GM19324 (cell line): ENCODE results near the gene EMD.
"Not testable (repeated sequence)": the region's sequence is repeated elsewhere in the genome, so short reads cannot be mapped to it uniquely, and the experiment has no call there.

ENCODE experiments used
- ATAC-seq: cut with Tn5 transposase; IDR thresholded peaks from one replicate; pipeline ENCODE4 v1.9.1; 2021; ENCODE audit warnings: mild to moderate bottlenecking, moderate library complexity; ENCODE audit not compliant: unreplicated experiment, low FRiP score

EMD gene

GRCh38 chrX:154378799-154379568, at the start of gene EMD:
Gene EMD (plus strand): TSS chrX:154379295. CDS start chrX:154379485, 190 bp downstream.
- ATAC-seq = peak; percentile 85

- ATAC-seq = no peak
Observed at GRCh38 chrX:154332561-154332960, 46.5 kb upstream of the EMD start.

- ATAC-seq = no peak
Observed at GRCh38 chrX:154333116-154333515, 46.0 kb upstream of the EMD start.

- ATAC-seq = peak; percentile 56
Observed at GRCh38 chrX:154333837-154334271, 45.2 kb upstream of the EMD start.

- no peak for ATAC-seq
Observed at GRCh38 chrX:154334496-154334895, 44.6 kb upstream of the EMD start.

- ATAC-seq = peak; percentile 84
Observed at GRCh38 chrX:154341399-154342298, 37.4 kb upstream of the EMD start.

- not testable (repeated sequence) for ATAC-seq
Observed at GRCh38 chrX:154343063-154343462, 36.0 kb upstream of the EMD start.

- ATAC-seq = not testable (repeated sequence)
Observed at GRCh38 chrX:154343620-154344019, 35.5 kb upstream of the EMD start.

- no peak for ATAC-seq
Observed at GRCh38 chrX:154348114-154348531, 31.0 kb upstream of the EMD start.

- ATAC-seq = no peak
Observed at GRCh38 chrX:154348646-154349358, 30.3 kb upstream of the EMD start.

- ATAC-seq = no peak
Observed at GRCh38 chrX:154349359-154349935, 29.6 kb upstream of the EMD start.

GRCh38 chrX:154349979-154350378, 29.1 kb upstream of the EMD start:
- ATAC-seq = no peak

GRCh38 chrX:154350429-154351182, 28.5 kb upstream of the EMD start:
- no peak for ATAC-seq

- ATAC-seq = no peak
Observed at GRCh38 chrX:154351183-154352011, 27.7 kb upstream of the EMD start.

- ATAC-seq = no peak
Observed at GRCh38 chrX:154352012-154352401, 27.1 kb upstream of the EMD start.

- ATAC-seq = no peak
Observed at GRCh38 chrX:154352466-154352865, 26.6 kb upstream of the EMD start.

- ATAC-seq = no peak
Observed at GRCh38 chrX:154353172-154353843, 25.8 kb upstream of the EMD start.

GRCh38 chrX:154354013-154354412, 25.1 kb upstream of the EMD start:
- no peak for ATAC-seq
